HG03457 (cell line): ENCODE results near the gene ZNF74.

Source experiments
- ATAC-seq: cut with Tn5 transposase; IDR thresholded peaks from one replicate; pipeline ENCODE4 v1.9.1; 2021; ENCODE audit warnings: moderate number of reproducible peaks; ENCODE audit not compliant: unreplicated experiment

ZNF74 gene

GRCh38 chr22:20418211-20418788 lies 24.3 kb downstream of the ZNF74 start:
- no peak for ATAC-seq

DNA sequence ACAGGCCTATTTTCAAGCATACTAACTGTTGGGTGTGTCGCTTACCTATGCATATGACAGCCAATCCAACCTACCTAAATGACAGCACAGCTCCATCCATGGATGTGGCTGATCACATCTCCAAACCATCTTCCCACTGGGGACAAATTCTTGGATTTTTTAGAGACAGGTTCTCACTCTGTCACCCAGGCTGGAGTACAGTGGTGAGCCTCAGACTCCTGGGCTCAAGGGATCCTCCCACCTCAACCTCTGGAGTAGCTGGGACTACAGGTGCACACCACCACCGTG lies 25.7 kb downstream of the ZNF74 start:
- ATAC-seq, result no peak

DNA sequence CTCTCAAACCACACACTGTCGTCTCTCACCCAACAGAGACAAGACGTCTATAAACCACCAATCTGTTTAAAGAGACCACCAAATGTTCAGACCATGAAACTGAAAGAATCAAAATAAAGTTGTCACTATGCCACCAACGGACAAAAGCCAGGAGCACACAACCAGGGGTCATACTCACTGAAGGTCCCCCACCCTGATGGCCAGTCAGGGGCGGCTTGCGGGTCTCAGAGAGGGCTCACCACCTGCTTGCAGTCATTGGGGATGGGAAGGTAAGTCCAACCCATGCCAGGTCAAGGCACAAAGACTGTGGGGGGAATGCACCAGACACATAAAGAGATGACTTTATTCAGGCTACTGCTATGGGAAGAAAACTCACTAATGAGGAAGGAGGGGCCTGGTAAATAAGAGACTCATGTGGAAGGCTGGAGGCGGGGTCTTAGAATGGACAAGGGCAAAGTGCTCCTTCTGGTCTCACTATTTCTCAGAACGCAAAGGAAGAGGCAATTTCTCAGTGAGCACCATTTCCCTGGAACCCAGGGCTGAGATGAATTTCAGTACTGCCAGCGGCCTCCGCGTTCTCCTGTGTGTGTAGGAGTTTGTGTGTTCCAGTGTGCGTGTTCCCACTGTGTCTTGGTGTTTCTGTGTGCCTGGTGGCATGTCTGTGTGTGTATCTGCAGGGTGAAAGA lies 26.3 kb downstream of the ZNF74 start:
- ATAC-seq, result no peak

DNA sequence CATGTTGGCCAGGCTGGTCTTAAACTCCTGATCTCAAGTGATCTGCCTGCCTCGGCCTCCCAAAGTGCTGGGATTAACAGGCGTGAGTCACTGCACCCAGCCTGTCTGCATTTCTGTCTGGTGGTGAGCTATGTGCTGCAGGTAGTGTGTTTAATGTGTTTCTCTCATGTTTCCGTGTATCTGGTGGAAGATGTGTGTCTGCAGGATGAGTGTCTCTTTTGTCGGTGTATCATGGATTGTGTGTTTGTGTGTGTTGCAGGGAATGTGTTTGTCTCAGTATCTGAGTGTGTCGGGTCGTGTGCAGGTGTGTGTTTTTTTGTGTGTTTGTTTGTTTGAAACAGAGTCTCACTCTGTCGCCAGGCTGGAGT lies 27.5 kb downstream of the ZNF74 start:
- ATAC-seq, result no peak

GRCh38 chr22:20422271-20423007 lies 28.5 kb downstream of the ZNF74 start:
- ATAC-seq, result no peak

DNA sequence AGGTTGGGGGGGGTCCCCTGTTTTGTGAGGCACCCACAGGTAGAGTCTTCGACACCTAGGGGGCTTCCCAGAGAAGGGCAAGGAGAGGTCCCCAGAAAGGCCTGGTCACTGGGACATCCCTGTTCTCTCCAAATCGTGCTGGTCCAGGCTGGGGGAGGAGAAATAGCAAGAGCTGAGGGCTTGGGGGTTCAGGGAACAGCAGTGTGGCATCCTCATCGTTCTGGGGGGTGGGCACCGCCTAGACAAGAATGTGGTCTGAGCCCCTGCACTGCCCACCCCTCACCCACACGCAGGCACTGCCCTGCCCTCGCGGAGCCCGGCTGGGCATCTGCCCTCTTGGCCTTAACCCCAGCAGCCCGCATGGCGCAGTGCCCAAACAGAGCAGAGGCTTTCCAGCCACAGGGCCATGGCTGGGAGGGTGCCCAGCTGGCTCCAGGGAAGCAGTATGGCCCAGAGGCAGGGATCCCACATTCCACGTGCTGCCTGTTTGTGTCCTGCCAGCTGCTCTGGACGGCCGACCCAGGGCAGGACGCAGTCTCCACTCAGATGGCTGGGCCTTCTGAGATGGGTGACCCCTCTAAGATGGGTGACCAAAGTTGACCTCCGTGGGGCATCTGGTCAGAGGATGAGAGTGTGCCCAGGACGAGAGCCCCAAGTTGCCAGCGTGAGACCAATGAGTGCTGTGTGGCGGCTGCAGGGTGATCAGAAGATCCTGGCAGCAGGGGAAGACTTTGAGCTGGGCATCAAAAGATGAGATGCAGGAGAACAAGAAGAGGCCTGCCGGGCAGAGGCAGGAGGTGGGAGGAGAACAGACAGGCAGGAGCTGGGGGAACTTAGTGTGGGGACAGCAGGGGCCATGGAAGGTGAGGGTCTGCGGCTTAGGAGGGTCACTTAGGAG lies 29.3 kb downstream of the ZNF74 start:
- ATAC-seq, result no peak

GRCh38 chr22:20423906-20424551 lies 30.1 kb downstream of the ZNF74 start:
- ATAC-seq, result no peak

DNA sequence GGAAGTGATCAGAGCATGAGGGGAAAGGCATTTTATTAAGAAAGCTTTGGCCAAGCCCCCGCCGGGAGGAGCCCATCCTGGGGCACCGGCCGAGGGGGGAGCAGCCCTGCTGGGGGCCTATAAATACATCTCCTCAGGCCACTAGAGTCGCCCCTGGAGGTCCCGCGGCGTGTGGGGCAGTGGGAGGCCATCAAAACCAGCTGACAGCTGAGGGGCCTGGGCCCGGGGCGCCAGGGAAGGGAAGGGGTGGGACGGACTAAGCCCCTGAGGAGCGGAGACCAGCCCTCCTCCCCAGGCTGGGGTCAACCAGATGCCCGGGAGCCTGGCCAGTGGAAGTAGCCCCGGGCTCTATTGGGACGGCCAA lies 30.6 kb downstream of the ZNF74 start:
- ATAC-seq, result no peak

DNA sequence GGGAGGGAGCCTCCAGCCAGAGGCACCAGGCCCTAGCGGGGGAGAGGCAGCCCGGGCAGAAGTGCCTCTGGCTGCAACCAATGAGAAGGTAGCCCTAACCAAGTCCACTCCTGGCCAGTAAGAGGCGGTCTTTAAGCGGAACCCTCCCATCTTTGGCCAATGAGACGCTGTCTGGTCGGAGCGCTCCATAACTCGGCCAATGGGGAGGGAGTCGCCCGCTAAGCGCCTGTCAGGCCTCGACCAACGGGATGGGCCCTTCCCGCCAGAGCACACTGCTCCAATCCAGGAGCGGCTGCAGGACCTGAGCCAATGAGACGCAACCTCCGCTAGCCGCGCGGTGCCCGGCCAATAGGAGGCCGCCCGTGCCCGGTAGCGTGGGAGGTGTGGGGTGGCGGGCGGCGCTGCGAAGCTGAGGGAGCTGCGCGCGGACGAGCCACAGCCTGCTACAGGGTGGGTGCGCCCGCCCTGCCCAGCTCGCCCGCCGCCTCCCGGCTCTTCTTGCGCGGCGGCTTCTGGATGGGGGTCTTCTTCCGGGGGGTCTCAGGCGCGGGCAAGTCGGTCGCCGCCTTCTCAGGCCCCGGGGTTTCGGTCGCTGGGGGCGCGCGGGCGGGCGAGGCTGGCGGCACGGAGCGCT lies 31.1 kb downstream of the ZNF74 start:
- no peak for ATAC-seq

- ATAC-seq, result no peak
These were observed 31.8 kb downstream of the ZNF74 start for GRCh38 chr22:20425566-20426258.

DNA sequence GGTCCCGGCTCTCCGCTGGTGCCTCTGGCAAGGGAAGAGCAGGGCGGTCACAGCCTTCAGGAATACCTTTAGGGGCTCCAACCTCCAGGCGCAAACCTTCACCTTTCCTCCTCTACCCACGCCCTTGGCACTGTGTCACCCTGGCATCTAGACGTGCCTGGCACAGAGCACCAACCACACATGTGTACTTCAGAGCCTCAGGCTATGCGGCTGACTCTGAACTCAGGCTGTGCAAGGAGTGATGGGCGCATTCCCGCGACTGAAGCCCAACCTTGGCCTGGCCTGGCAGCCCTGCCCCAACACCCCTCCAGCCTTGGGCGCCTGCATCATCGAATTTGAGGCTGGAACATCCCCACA lies 32.3 kb downstream of the ZNF74 start:
- ATAC-seq, result no peak

DNA sequence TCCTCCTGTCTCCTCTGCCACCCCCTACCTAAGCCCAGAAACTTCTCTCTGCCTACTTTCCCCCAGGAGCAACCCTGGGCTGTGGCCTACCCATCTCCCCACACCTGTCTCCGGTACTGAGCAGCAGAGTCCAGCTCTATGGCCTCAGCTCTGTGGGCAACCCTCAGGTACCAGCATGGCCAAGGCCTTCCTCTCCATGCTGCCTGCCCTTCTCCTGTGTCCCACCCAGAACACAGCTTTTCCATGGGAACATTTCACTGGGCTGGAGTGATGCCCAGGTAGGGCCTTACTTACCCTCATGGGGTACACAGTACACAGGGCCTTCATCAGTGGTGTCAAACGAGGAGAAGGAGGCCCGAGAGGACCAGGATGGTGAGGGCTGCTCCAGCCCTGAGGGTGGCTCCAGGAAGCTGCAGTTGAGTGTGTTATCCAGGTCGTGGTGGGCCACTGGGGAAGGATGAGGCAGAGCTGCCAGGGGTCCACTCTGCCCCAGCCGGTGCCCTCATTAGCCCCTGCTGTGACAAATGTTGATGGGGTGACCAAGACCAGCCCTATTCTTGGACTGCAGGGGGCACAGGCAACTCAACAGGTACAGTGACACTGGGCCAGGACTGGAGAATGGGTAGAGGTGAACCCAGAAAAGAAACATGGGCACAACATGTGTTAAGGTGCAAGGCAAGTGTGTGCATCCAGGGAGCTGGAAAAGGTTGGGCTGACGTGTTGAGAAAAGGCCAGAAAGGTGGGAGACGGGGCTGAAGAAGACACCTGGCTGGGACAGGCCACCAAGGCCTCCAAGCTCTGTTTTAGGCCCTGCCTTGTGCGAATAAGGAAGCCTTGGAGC lies 33.4 kb downstream of the ZNF74 start:
- ATAC-seq, result no peak

DNA sequence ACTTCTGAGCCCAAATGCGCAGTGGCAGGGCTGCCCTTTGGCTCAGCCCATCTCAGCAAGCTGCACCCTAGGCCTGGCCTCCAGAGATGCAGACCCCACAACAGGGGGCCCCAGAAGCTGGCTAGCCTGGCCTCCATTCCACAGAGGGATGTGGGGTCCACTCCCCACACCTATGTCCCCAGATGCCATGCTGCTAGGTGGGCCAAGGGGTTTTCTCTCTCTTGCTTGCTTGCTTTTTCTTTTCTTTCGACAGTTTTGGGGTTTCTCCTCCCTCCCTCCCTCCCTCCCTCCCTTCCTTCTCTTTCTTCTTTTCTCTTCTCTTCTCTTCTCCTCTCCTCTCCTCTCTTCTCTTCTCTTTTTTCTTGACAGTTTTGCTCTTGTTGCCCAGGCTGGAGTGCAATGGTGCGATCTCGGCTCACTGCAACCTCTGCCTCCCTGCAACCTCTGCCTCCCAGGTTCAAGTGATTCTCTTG lies 34.0 kb downstream of the ZNF74 start:
- ATAC-seq, result no peak

DNA sequence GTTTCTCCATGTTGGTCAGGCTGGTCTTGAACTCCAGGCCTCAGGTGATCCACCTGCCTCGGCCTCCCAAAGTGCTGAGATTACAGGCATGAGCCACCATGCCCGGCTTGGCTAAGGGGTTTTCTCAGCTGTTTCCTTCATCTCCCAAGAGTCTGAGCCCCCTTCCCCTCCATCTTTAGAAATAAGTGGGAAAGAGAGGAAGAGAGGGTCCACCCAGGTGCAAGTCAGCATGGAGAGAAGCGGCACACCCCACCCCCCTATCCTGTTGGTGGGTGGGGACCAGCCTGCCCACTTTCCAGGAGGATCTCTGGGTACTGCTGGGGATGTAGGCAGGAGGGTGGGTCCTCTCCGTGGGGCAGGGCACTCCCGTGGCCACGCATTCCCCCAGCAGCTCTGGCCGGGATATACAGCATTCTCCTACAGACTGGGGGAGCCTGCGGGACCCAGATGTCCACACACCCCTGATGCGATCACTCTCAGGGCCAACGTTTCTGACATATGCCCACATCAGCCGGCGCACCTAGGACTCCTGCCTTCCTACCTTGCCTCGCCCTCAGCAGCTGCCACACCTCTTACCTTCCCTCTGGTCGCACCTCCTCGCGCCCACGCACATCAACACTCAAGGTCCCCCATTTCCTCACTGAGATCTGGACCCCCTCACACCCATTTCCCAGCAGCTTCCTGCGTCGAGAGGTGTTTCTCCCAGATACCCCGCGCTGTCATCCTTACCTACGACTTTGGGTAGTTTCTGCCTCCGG lies 34.7 kb downstream of the ZNF74 start:
- no peak for ATAC-seq

DNA sequence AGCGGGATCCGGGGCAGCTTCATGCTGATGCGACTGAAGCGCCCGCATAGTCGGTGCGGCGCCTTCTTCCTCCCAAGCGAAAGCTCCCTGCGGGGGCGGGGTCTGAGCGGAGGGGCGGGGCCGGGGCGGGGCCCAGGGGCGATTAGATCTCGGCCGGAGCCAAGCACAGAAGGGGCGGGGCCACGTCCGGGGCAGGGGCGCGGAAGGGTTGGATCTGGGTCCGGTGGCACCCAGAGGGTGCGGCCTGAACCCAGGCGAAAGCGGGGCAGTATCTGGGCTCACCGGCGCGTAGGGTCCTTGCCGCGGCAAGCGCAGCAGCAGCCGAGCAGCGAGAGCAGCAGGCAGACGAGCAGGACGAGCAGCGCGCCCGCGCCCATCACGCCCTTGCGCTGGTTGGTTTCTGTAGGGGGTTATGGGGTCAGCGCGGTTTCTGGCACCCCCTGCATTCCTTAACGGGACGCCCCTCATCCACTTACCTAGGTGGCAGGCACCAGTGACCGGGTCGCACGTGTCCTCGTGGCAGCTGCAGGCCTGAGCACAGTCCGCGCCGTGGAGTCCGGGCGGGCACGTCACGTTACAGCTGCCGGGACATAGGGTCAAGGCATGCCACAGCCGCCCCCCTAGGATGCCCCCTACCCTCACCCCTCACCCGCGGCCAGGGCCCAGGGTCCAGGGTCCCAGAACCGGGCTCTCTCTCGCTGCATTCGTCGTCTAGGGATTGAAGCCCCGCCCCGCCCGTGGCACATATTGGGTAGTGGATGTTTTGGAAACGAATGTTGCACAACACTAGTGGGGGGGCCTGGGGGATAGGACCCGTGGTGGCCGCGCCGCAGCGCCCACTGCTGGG lies 35.5 kb downstream of the ZNF74 start:
- ATAC-seq, result no peak

DNA sequence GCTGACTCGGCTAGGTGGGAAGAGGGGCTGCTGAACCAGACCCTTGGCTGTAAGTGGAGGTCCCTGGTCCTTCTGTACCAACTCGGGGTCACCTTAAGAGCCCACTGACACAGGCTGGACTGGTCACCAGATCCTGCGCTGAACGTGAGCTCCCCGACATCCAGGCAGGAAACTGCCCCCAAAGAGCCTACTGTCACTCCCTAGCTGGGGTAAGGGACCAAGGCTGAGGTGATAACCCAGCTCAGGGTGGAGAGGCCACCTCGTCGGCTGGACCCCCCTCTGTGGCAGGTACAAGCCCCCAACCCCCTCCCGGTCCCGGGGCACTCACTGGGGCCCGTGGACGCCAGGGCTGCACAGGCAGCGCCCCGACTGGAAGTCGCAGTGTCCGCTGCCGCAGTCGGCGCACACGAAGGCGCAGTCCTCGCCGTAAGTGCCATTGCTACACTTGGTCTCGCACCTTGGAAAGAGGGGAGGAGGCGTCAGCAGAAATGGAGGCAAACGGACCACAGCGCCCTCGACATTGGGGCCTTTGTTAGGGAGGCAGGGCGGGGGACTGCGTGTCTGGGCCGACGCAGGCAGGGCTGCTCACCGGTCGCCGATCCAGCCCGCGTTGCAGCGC lies 36.3 kb downstream of the ZNF74 start:
- no peak for ATAC-seq
